ENCODE results near the gene BMAL1.
"Not testable (repeated sequence)": the region's sequence is repeated elsewhere in the genome, so short reads cannot be mapped to it uniquely, and the experiment has no call there.

Gene BMAL1

DNA sequence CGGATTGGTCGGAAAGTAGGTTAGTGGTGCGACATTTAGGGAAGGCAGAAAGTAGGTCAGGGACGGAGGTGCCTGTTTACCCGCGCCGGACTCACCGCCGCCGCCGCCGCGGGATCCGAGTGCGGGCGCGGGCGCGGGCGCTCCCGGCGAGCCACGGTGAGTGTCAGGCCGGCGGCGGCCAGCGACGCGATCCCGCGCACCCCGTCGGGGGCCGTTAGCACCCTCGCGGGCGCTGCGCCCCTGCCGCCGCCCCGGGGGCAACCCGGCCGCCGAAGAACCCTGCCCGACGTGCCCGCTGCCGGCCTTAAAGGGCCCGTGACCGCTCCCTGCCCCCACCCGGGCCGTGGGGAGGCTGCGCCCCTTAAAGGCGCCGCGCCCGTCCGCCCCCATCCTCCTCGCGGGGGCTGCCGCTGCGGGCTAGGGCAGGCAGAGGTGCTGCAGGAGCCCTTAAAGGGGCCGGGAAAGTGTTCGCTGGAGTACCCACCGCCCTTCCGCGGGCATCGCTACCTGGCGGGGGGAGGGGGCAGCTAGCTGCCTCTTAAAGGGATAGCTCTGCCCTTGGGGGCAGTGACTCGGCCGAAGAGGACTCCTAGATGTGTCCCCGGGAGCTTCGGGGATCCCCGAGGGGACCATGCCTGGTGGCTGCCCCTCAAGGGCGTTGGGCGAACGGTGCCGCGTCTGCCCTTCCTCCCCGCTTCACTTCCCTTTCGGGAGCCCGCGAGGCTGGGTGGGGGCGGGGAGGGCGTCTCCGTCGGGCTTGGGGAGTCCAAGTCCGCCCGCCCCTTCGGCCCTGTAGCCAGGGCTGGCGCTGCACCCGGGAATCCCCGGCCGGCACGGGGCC is at the start of gene BMAL1:
Gene BMAL1, plus strand, starts transcription at position 23 of the 841 bp plus-strand sequence. CDS start 76,519 bp downstream, outside the sequence.
- no peak for FAIRE-seq

DNA sequence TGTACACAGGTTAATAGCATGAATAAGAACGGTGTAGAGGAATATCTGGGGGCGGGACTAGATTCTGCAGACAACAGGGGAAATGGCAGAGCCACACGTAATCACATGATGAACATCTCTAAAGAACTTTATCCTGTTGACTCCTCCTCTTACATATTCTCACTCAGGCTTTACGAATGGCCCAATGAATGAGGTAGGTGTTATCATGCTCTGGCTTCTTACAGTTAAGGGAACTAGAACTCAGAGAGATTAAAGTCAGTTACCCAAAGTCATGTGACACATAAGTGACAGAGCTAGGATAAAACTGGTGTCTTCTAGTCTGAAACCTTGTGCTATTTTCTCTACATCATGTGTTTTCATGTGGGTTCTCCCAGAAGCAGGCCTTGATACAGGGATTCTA is 49.0 kb upstream of the BMAL1 start:
- no peak for FAIRE-seq

DNA sequence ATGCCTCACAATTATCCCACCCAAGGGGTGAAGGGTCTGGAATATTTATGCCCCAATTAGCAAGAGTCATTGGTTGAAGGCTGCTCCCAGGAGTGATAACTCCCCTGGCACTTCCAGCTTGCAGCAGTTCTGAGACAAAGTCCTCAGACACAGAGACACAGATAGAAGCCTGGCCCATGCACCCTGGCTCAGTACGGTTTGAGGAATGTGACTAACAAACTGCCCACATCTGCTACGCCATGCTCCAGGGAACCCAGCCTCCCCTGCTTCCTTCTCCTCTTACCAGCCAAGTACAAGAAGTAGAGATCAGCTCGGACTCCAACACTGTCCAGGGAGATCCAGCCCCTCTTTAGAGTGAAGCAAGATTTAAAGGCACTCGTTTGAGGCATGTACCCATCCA is 48.5 kb upstream of the BMAL1 start:
- FAIRE-seq = no peak

DNA sequence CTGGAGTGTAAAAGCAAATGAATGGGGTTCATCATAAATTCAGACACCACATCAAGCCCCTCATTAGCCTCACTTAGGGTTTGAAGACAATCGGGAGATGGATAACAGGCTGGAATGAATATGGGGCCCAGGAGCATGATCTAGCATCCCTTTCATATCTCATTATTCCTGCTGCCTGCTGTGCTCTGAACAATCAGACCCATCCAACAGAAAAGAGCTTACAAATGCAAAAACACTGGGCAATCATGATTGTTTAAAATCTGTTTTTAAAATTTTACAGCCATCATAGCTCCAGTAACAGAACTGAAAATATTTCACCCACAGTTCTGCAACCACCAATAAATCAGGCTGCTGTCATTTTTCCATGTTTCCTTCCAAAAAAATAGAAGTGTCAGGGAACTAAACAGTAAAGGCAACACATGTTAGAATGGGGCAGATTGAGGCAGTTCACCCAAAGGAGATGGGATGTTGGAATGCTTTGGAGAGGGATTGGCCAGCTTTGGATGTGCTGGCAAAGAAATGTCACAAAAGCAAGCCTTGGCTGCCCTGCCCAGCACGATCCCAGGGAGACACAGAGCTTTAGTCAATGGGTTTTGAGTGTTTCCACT is 47.8 kb upstream of the BMAL1 start:
- no peak for FAIRE-seq

DNA sequence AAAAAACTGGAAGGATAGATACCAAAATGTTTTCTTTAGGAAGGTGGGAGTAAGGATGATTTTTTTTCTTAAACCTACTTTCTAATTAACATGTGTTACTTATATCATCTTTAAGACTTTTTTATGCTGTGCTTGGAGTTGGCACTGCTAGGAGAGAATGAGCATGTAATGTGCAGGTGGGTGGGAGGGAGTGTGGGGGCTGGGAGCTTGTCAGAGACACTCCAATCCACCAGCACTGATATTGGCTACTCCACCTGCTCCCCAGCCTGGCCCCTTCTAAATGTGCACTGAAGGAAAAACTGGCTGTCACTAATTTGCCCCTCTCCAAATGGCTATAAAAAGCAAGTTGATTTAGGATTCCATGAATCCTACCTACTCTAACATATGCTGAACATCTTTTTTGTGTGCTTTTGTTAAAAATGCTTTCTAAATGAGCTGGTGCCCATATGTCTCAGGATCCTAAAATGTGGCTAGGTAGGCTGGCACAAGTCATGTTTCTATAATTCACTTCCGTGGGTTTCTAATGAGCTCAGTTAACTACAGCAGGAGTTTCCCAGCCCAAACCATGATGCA is 44.3 kb upstream of the BMAL1 start:
- no peak for FAIRE-seq

DNA sequence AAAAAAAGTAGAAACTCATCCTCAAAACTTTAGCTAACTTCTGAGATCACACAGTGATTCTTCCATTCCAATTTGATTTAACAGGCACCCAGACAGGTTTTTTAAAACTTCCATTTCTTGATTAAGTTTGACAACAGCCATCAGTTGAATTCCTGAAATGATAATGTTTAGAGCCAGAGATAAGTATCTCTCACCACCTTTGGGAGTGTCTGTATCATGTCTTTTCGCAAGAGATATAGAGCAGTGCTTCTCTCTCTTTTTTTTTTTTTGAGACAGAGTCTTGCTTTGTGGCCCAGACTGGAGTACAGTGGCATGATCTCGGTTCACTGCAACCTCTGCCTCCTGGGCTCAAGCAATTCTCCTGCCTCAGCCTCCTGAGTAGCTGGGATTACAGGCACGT is 41.7 kb upstream of the BMAL1 start:
- no peak for FAIRE-seq

DNA sequence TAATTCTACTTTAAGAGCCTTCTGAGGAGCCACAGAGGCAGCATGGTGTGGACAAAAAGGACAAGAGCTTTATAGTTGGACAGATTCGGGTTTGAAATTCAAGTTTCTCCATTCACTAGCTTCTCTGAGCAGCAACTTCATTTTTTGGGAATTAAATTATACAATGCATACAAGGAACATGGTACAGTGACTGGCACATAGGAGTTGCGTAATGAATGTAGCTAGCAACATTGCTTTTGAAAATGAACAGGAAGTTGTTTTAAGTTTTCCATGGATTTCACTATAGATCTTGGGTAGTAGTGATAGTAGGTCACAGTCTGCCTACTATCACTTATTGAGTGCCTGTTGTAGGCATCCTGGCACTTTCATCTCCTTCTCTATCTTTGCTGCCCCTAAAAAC is 41.0 kb upstream of the BMAL1 start:
- FAIRE-seq = no peak

DNA sequence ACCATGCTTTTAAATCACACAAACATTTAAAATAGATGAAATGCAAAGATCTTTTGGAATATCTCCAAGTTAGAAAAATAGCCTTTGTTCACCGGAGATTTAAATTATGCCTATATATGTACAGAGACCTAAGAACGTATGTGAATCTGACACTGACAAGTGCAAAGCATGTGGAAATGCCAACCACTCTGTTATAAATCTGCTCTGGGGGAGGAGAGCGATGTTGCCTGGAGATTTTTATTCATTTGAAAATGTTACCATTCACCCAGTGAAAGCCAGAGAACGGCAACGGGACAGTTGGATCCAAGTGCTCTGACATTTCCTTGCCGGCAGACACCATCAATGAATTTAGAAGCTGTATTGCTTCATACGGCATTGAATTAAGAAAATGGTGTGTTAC is 39.8 kb upstream of the BMAL1 start:
- FAIRE-seq = no peak

DNA sequence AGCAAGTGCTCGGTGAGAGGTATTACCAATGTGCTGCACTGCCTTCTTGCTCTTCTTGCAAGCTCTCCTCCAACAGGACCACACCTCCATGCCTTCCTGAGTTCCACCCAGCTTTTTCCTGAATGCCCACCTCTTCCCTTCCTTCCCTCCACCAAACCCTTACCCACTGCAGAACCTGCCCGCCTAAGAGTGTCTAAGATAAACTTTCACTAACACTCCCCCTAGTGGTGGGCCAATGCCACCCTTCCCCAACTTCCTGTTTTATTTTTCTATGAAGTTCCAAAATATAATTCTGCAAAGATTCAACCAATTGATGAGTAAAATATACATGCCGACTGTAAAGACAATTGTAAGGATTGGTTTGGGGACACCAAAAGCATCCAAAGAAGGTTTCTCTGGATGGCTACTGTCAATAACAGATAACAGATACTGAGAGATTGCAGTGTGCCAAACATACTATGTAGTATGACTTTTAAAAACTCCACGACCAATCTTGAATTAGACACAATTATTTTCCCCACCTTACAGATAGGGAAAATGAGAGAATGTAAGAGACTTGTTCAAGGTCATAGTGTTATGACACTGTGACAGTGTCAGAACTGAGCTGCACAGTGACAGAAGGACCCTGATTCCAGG is 38.6 kb upstream of the BMAL1 start:
- FAIRE-seq = no peak

DNA sequence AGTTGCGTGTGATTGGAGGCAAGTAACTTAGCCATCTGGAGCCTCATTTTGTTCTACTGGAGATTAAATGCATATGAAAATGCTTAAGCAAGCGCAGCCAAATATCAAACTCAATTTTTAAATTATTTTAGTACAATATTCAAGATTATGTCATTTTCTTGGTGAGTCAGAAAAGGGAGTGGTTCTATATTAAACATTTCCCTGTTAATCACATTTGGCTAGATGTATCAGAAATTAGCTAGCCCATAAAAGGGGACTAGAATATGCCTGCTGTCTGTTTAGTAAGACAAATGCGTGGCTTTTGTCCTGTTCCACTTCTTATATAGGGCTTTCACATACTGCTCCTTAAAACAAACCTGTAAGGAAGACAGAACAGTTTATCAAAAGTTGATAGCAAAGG is 35.0 kb upstream of the BMAL1 start:
- no peak for FAIRE-seq

DNA sequence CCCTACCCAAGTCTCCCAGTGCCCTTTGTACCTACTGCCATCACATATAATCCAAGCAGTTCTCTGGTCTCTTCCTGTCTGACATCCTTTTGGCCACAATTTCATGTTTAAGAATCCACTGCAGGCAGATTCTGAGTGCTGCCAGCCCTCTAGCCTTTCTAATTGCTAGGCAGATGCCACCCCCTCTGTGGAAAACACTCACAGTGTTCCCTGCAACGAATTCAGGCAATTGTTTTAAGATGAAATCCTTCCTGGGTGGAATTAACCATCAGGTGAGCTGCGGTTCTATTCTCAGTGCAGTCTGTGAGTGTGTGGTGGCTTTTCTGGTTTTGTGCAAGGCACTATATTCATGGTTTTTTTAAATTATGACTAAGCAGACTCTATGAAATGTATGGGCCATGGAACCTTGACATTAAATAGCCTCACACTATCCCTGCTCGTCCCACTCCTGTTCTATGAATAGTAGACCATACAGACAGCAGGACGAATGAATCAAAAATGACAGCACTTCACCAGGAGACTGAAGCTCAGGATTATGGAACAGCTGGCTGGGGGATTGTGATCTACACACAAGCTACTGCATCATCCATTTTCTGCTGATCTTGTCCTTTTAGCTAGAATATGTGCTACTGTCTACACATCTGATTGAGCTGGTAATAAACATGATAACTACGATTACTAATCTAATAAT is 29.8 kb upstream of the BMAL1 start:
- FAIRE-seq = no peak

DNA sequence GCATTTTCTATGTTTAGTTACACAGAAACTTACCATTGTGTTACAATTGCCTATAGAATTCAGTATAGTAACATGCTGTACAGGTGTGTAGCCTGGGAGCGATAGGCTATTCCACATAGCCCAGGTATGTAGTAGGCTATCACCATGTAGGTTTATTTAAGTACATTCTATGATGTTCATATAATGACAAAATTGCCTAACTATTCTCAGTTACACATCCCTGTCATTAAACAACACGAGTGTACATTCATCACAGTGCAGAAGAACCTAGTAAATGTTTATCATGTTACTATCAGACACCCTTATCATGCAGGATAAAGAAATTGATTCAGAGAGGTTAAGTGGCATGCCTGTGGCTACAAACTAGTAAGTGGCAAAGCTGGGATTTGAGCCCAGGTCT is 28.4 kb upstream of the BMAL1 start:
- FAIRE-seq = no peak

DNA sequence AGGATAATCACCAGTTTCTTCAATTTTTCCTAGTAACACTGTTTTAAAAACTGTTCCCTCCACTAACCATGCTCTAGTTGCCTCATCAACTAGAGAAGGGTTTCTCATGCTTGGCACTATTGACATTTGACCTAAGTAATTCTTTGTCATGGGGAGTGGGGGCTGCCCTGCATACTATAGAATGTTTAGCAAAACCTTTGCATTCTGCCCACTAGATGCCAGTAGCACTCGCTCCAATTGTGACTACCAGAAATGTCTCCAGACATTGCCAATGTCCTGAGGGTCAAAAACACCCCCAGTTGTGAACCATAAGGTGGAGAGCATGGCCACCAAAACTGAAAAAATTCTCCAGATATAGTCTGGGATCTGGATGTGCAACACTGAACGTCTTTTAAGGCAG is 27.6 kb upstream of the BMAL1 start:
- FAIRE-seq = no peak

DNA sequence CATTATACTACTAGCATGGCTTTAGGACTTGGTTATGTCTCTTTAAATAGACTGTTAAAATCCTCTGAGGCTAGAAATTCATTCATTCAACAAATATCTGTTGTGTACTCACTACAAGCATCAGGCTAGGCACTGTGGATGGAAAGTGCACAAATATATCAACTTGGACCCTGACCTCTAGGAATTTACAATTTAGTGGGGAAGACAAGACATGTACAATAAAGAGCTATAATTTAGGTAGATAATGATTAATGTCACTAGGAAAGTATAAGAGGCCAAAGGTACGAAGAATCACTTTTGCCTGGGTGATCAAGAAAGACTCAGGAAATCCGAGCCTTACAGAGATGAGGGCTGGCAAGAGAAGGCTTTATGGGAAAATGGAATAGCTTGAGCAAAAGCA is 25.6 kb upstream of the BMAL1 start:
- FAIRE-seq = no peak

DNA sequence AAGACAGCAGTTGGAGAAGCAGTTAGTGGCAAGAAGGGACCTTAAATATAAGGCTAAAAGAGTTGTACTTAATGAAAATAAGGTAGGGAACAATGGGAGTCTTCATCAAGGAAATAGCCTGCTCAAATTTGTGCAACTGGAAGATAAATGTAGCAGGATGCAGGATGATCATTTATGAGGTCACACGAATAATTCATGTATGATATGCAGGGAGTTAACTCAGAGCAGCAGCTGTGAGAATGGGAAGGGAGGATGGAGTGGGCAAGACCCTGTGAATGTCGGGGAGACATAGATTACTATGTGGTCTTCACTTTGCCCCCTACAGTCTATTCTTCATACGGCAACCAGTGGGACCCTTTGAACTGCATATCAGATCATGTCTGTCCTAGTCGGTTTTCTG is 25.2 kb upstream of the BMAL1 start:
- no peak for FAIRE-seq

DNA sequence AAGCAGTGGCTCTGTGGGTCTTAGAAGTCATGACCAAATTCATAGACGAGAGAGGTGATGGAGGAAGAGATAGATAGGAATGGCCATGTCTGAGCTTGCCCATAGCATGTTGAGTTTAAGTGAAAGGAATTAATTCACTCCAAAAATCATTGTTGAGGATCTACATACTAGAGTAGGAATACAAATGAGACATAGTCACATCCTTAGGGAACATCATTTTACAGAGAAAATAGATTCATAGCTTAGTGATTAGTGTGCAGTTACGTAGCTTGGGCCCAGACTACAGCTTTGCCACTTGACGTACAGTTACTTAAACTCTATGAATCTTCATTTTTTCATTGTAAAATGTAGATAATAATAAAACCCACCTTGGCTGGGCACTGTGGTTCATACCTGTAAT is 21.4 kb upstream of the BMAL1 start:
- FAIRE-seq = no peak

DNA sequence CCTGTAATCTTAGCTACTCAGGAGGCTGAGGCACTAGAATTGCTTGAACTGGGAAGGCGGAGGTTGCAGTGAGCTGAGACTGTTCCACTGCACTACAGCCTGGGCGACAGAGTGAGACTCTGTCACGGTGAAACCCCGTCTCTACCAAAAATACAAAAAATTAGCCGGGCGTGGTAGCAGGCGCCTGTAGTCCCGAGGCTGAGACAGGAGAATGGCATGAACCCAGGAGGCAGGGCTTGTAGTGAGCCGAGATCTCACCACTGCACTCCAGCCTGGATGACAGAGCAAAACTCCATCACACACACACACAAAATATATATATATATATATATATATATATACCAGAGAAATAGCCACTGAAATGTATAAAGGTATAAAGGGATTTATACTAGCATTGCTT is 19.5 kb upstream of the BMAL1 start:
- FAIRE-seq = not testable (repeated sequence)

DNA sequence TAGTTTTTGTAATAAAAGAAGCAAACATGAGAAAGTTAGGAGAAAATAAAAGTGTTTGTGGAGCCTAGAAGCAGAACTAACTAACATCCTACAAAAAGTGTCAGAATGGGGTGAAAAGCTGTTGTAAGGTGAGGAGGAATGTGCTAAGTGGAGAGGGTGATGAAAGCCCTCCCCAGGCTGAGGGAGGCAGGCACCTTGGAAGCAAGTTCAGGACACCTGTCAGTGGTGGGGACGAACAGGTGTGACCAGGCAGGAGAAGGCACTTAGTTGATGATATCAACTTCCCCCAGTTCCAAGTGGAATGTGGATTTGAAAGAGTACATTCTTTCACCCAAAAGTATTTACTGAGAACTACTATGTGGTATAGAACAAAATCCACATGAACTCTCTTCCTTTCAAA is 18.7 kb upstream of the BMAL1 start:
- no peak for FAIRE-seq

DNA sequence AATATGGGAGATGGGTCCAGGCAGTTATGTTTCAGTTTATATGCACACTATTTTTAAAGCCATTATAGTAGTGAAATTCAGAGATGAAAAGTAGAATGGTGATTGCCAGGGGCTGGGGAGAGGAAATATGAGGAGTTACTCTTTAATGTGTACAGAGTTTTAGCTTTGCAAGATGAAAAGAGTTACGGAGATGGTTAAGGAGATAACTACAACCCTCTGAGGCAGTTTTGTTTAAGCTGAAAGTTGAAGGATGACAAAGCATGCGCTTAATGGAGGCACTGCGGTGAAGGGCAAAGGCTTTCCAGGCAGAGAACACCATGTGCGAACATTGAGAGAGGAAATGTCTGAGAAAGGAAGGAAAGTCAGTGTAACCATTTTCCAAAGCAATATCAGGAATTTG is 18.2 kb upstream of the BMAL1 start:
- no peak for FAIRE-seq

DNA sequence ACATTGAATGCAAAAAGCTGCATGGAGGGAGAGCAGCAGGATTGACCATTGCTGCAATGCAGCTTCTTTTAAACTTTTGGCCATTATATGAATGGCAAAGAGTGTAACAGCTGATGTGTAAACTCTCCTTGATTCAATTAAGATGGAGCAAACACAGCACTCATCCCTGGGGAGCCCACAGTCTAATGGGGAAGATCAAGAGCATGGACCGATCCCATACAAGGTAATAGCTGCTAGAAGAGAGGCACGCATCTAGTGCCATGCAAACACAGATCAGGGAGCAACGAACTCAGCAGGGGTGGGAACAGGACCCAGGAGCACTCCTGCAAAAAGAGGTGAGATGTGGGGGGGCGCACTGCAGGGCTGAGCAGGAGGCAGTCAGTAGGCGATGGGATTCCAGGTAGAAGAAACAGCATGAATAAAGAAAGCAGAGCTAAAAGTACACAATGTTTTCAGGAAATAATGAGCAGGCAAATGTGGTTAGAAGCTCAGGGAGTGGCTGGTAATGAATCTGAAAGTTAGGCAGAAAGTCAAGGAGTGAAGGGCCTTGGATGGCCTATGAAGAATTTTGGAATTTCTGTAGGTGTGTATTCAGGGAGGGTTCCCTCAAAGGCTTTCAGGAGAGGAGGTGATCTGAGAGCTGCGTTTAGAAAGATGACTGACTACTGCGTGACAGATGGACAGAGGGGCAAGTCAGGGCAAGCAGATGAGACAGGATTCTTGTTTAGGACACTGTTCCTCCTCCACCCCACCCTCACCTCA is 17.2 kb upstream of the BMAL1 start:
- no peak for FAIRE-seq

DNA sequence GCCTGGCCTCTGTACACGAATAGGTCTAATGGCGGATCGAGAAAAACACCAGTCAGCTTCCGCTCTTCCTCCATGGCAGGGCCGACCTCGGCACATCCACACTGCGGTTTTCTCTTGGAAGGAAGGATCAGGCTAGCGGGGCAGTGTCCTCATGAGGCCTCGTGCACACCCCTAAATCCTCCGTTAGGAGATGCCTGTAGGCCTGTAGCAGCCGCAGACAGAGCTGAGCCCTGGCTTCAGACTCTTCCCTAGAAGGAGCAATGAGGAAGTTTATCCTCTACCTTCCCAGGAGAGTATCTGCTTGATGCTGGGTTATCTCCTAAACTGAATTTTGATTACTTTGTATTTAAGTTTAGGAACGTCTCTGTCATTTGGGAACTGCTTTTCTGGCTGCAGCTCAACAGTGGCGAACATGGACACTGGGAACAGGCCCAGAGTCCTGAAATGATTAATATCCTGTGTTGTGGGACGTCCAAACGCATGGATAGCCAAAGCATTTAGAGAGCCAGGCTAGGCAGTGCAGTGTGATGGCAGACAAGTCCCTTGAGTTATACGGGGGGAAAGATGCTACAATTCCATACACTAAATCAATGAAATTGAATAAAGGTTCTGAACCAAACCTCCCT is 16.5 kb upstream of the BMAL1 start:
- FAIRE-seq = no peak

DNA sequence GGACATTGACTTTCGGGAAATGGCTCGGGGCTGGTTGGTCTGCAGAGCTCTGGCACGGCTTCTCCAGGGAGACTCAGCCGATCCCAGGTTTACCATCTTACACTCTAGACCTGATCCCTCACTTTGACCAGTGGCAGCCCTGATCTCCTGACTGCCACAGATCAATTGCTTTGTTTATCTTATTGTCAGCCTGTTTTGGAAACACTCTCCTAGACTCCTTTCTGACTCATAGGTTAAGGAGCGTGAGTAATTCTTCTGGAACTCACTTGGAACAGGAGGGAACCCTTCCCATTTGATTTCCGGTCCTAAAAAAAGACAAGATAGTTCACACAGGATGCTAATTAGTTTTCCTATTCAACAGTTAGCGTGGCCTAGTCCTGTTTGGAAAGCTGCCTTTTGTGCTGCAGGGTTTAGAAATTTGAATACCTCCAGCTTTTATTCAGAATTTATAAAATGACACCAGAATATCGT is 16.0 kb upstream of the BMAL1 start:
- no peak for FAIRE-seq

All from islet of Langerhans (tissue), 1 donor.